GM19324 (cell line): ENCODE data around the gene SEMA3D.
A peak's percentile ranks its signal among the peaks of the same experiment; 100 is the strongest.

Experiments used
- ATAC-seq: cut with Tn5 transposase; IDR thresholded peaks from one replicate; pipeline ENCODE4 v1.9.1; 2021; ENCODE audit warnings: mild to moderate bottlenecking, moderate library complexity; ENCODE audit not compliant: unreplicated experiment, low FRiP score

The SEMA3D gene

GRCh38 chr7:85184599-85185423, 2.0 kb downstream of the SEMA3D start:
- no peak for ATAC-seq

GRCh38 chr7:85183296-85183695, 3.6 kb downstream of the SEMA3D start:
- ATAC-seq: no peak

GRCh38 chr7:85178531-85179298, 8.1 kb downstream of the SEMA3D start:
- ATAC-seq: no peak

GRCh38 chr7:85177316-85177715, 9.5 kb downstream of the SEMA3D start:
- no peak for ATAC-seq

GRCh38 chr7:85176197-85176596, 10.7 kb downstream of the SEMA3D start:
- no peak for ATAC-seq

- no peak for ATAC-seq
Observed at GRCh38 chr7:85175217-85175616, 11.6 kb downstream of the SEMA3D start.

- ATAC-seq: no peak
Observed at GRCh38 chr7:85172530-85172941, 14.3 kb downstream of the SEMA3D start.

GRCh38 chr7:85167636-85168035, 19.2 kb downstream of the SEMA3D start:
- no peak for ATAC-seq

GRCh38 chr7:85165263-85165662, 21.6 kb downstream of the SEMA3D start:
- ATAC-seq: no peak

- ATAC-seq: no peak
Observed at GRCh38 chr7:85164376-85164775, 22.5 kb downstream of the SEMA3D start.

- no peak for ATAC-seq
Observed at GRCh38 chr7:85162721-85163120, 24.1 kb downstream of the SEMA3D start.

- ATAC-seq: peak; percentile 76
Observed at GRCh38 chr7:85160223-85160622, 26.6 kb downstream of the SEMA3D start.

GRCh38 chr7:85159003-85159402, 27.9 kb downstream of the SEMA3D start:
- ATAC-seq: no peak

- ATAC-seq: no peak
Observed at GRCh38 chr7:85156661-85157208, 30.1 kb downstream of the SEMA3D start.

- ATAC-seq: no peak
Observed at GRCh38 chr7:85154282-85154937, 32.4 kb downstream of the SEMA3D start.

- ATAC-seq: no peak
Observed at GRCh38 chr7:85153715-85154114, 33.1 kb downstream of the SEMA3D start.

GRCh38 chr7:85150624-85151023, 36.2 kb downstream of the SEMA3D start:
- no peak for ATAC-seq

GRCh38 chr7:85144771-85145170, 42.1 kb downstream of the SEMA3D start:
- ATAC-seq: no peak

- no peak for ATAC-seq
Observed at GRCh38 chr7:85135977-85136376, 50.9 kb downstream of the SEMA3D start.

- no peak for ATAC-seq
Observed at GRCh38 chr7:85133560-85133959, 53.3 kb downstream of the SEMA3D start.

GRCh38 chr7:85133006-85133405, 53.9 kb downstream of the SEMA3D start:
- no peak for ATAC-seq
